ENCODE measurements around the gene FAM151B.

FAM151B gene

DNA sequence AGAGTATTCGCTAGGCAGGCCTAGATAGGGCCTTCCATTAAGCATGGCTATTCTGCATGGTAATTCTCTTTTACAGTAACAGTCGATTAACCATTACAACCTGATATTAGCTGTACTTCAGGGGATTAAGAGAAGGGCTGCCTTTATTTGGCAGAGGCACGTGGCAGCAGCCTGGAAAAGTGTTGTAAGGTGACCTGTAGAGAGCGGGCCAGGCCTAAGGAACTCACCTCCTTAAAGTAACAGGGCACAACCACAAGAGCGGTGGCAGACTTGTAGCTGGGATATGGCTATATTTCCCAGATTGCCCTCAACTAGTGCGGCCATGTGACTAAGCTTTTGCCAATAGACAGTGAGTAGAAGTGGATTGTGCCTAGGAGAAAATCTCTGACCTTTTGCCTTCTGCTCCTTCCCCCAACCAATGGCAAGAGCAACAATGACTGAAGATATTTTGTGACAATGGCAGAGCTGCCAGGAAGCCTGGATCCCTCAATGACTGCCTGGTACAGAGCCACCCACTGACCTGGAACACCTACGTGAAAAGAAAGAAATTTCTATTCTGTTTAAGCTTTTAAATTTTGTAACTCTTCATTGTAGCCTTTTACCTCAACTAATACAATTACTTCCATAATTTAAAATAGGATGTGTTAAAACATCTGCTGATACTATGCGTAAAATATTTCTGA is 101.1 kb downstream of the FAM151B start:
- Histone ChIP-seq H3K9ac (no peak overlapping the region), H3K4me1 (ENCODE audit: low read depth, poor library complexity, severe bottlenecking) (no peaks in the 10 kb centered on the region), H3K4me3 (IDR thresholded peaks at IDR 0.05; ENCODE audit: insufficient read depth, low read depth, low read length) (no peak overlapping the region), H3K4me2 (no peak overlapping the region), H3K36me3 (ENCODE audit: insufficient read depth) (no peaks in the 10 kb centered on the region), H3K79me2 (ENCODE audit: insufficient read depth, low read depth) (no peaks in the 10 kb centered on the region), H3K27me3 (ENCODE audit: insufficient read depth, low read depth) (no peaks in the 10 kb centered on the region), H2AFZ (ENCODE audit: low read depth) (no peak overlapping the region), H4K20me1 (ENCODE audit: insufficient read depth) (no peaks in the 10 kb centered on the region), H3K27ac (no peak overlapping the region)
- no peak for TF ChIP-seq CTCF (conservative IDR thresholded peaks at IDR 0.05; ENCODE audit: low read depth, low read length)

DNA sequence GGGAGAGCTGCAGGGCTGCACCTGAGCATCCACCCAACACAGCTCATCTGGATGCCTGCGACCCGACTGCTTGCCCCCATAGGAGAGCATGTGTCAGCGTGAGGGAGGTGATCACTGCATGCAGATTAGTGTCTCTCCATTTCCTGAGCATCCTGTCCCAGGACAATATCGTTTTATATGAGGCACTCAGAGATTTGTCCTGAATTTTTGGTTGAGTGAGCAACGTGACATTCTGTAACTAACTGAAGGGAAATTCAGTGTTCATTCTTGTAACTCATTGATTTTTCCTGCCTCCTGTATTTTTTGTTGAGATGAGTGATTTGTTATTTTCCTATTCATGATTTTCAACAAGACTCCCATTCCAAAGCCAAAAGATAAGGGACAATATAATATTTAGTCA is 102.9 kb downstream of the FAM151B start:
- TF ChIP-seq CTCF (conservative IDR thresholded peaks at IDR 0.05; ENCODE audit: low read depth, low read length) = no peak
- no peaks in the 10 kb centered on the region for H3K27me3 ChIP-seq (ENCODE audit: insufficient read depth, low read depth)
- H3K36me3 ChIP-seq (ENCODE audit: insufficient read depth) = no peaks in the 10 kb centered on the region
- H3K79me2 ChIP-seq (ENCODE audit: insufficient read depth, low read depth) = no peaks in the 10 kb centered on the region
- no peak overlapping the region for H3K4me2 ChIP-seq
- no peak overlapping the region for H3K9ac ChIP-seq
- no peaks in the 10 kb centered on the region for H4K20me1 ChIP-seq (ENCODE audit: insufficient read depth)
- no peak overlapping the region for H2AFZ ChIP-seq (ENCODE audit: low read depth)
- no peak overlapping the region for H3K27ac ChIP-seq
- no peaks in the 10 kb centered on the region for H3K4me1 ChIP-seq (ENCODE audit: low read depth, poor library complexity, severe bottlenecking)
- no peak overlapping the region for H3K4me3 ChIP-seq (IDR thresholded peaks at IDR 0.05; ENCODE audit: insufficient read depth, low read depth, low read length)

GRCh38 chr5:80591352-80591751 is 103.5 kb downstream of the FAM151B start:
- Histone ChIP-seq H3K27me3 (ENCODE audit: insufficient read depth, low read depth) (no peaks in the 10 kb centered on the region), H3K79me2 (ENCODE audit: insufficient read depth, low read depth) (no peaks in the 10 kb centered on the region), H2AFZ (ENCODE audit: low read depth) (no peak overlapping the region), H3K4me1 (ENCODE audit: low read depth, poor library complexity, severe bottlenecking) (no peaks in the 10 kb centered on the region), H3K9ac (no peak overlapping the region), H4K20me1 (ENCODE audit: insufficient read depth) (no peaks in the 10 kb centered on the region), H3K4me2 (no peak overlapping the region), H3K4me3 (IDR thresholded peaks at IDR 0.05; ENCODE audit: insufficient read depth, low read depth, low read length) (no peak overlapping the region), H3K27ac (no peak overlapping the region), H3K36me3 (ENCODE audit: insufficient read depth) (no peaks in the 10 kb centered on the region)
- no peak for TF ChIP-seq CTCF (conservative IDR thresholded peaks at IDR 0.05; ENCODE audit: low read depth, low read length)

GRCh38 chr5:80592105-80592504 is 104.2 kb downstream of the FAM151B start:
- Histone ChIP-seq H3K4me2 (no peak overlapping the region), H3K9ac (no peak overlapping the region), H2AFZ (ENCODE audit: low read depth) (no peak overlapping the region), H3K27ac (no peak overlapping the region), H3K79me2 (ENCODE audit: insufficient read depth, low read depth) (no peaks in the 10 kb centered on the region), H3K27me3 (ENCODE audit: insufficient read depth, low read depth) (no peaks in the 10 kb centered on the region), H3K4me3 (IDR thresholded peaks at IDR 0.05; ENCODE audit: insufficient read depth, low read depth, low read length) (no peak overlapping the region), H3K4me1 (ENCODE audit: low read depth, poor library complexity, severe bottlenecking) (no peaks in the 10 kb centered on the region), H4K20me1 (ENCODE audit: insufficient read depth) (no peaks in the 10 kb centered on the region), H3K36me3 (ENCODE audit: insufficient read depth) (no peaks in the 10 kb centered on the region)
- no peak for TF ChIP-seq CTCF (conservative IDR thresholded peaks at IDR 0.05; ENCODE audit: low read depth, low read length)

All from KMS-11 (cell line).